ENCODE measurements around the gene VPS13D. TPM values are rescaled to one million over a fixed set of nuclear protein-coding genes. Genes with fewer than 3 reads are reported as not detected.
A peak's percentile ranks its signal among the peaks of the same experiment; 100 is the strongest.

Gene VPS13D
- total RNA-seq, 4 donors from 2014 or later = 88.3 to 123 (median 113) TPM

GRCh38 chr1:12338017-12338416 is 108.2 kb downstream of the VPS13D start:
- Histone ChIP-seq H3K27me3 (no peaks in the 10 kb centered on the region), H3K4me3 (no peak overlapping the region), H3K9me3 (no peaks in the 10 kb centered on the region), H3K27ac (no peak overlapping the region), H3K36me3 (peaks cover 0 to 60% (median 0%) of the 10 kb centered on the region in 3 donors), H3K4me1 (peaks cover 0 to 10% (median 0%) of the 10 kb centered on the region in 4 donors)
- TF ChIP-seq CTCF (IDR thresholded peaks at IDR 0.05) (no peak), POLR2A (IDR thresholded peaks at IDR 0.05) (no peak)
- no peak for DNase-seq

GRCh38 chr1:12338823-12339222 is 109.0 kb downstream of the VPS13D start:
- peaks cover 0 to 60% (median 0%) of the 10 kb centered on the region in 3 donors for H3K36me3 ChIP-seq
- TF ChIP-seq POLR2A (IDR thresholded peaks at IDR 0.05) (no peak), CTCF (IDR thresholded peaks at IDR 0.05) (no peak)
- peaks cover 0 to 10% (median 0%) of the 10 kb centered on the region in 4 donors for H3K4me1 ChIP-seq
- no peaks in the 10 kb centered on the region for H3K27me3 ChIP-seq
- no peak for DNase-seq
- no peaks in the 10 kb centered on the region for H3K9me3 ChIP-seq
- no peak overlapping the region for H3K4me3 ChIP-seq
- peak overlapping the region in 1 of 4 donors; percentile 4 for H3K27ac ChIP-seq

- TF ChIP-seq CTCF (IDR thresholded peaks at IDR 0.05) (no peak), POLR2A (IDR thresholded peaks at IDR 0.05) (no peak)
- Histone ChIP-seq H3K4me3 (no peak overlapping the region), H3K36me3 (peaks cover 0 to 59% (median 0%) of the 10 kb centered on the region in 3 donors), H3K27me3 (no peaks in the 10 kb centered on the region), H3K27ac (peak overlapping the region in 1 of 4 donors; percentile 4), H3K9me3 (no peaks in the 10 kb centered on the region), H3K4me1 (peaks cover 0 to 10% (median 2%) of the 10 kb centered on the region in 4 donors)
- DNase-seq = no peak
Observed at GRCh38 chr1:12339396-12339795, 109.6 kb downstream of the VPS13D start.

- H3K27ac ChIP-seq = no peak overlapping the region
- no peak overlapping the region for H3K4me3 ChIP-seq
- no peak for TF ChIP-seq POLR2A (IDR thresholded peaks at IDR 0.05)
- no peak for TF ChIP-seq CTCF (IDR thresholded peaks at IDR 0.05)
- H3K36me3 ChIP-seq = peaks cover 0 to 55% (median 0%) of the 10 kb centered on the region in 3 donors
- no peaks in the 10 kb centered on the region for H3K9me3 ChIP-seq
- H3K4me1 ChIP-seq = peaks cover 0 to 14% (median 4%) of the 10 kb centered on the region in 4 donors
- no peak for DNase-seq
- H3K27me3 ChIP-seq = no peaks in the 10 kb centered on the region
Observed at GRCh38 chr1:12339811-12340543, 110.1 kb downstream of the VPS13D start.

GRCh38 chr1:12340544-12340930 is 110.7 kb downstream of the VPS13D start:
- Histone ChIP-seq H3K9me3 (no peaks in the 10 kb centered on the region), H3K4me3 (no peak overlapping the region), H3K36me3 (peaks cover 0 to 55% (median 0%) of the 10 kb centered on the region in 3 donors), H3K27ac (no peak overlapping the region), H3K4me1 (peaks cover 0 to 17% (median 6%) of the 10 kb centered on the region in 4 donors), H3K27me3 (no peaks in the 10 kb centered on the region)
- TF ChIP-seq CTCF (IDR thresholded peaks at IDR 0.05) (no peak), POLR2A (IDR thresholded peaks at IDR 0.05) (no peak)
- no peak for DNase-seq

Data from Peyer's patch (tissue), 4 donors.